IMR-90 (cell line): ENCODE data around the gene ADAM23. TPM values are rescaled to one million over a fixed set of nuclear protein-coding genes. Genes with fewer than 3 reads are reported as not detected.

Experiments used
- ATAC-seq: fragments of 200-7000 bp; cut with Tn5 transposase; 2 replicates; pipeline ENCODE4 v1.9.1; 2020; ENCODE audit warnings: low read depth, mild to moderate bottlenecking, moderate library complexity
- BruUV-seq: library from RNA; stranded (reverse); fragments of 400-500 nt; replicated peaks from 2 replicates; lab custom pipeline; 2021; lab: Mats Ljungman, UMichigan
- CTCF ChIA-PET: fragments of 300-600 bp; formaldehyde crosslinking; extraction: SDS; loops from one replicate; lab custom pipeline; 2021; ENCODE audit warnings: antibody characterized with exemption; lab: Yijun Ruan, JAX
- POLR2A ChIA-PET: fragments of 300-600 bp; sonication (Branson Sonifier 250); formaldehyde crosslinking; loops from one replicate; lab custom pipeline; 2022; ENCODE audit warnings: antibody characterized with exemption; ENCODE audit not compliant: unreplicated experiment; lab: Charles Lee
- DNase-seq: peaks from one replicate; pipeline ENCODE4 v3.0.0; 2013
- H2AFZ ChIP-seq: replicated peaks from 2 replicates; pipeline ENCODE3; 2013; ENCODE audit warnings: low read length, mild to moderate bottlenecking; ENCODE audit not compliant: poor library complexity
- H2AK5ac ChIP-seq: 2 replicates; pipeline ENCODE4 v1.6.1; 2013; ENCODE audit warnings: low read depth, low read length, inconsistent platforms
- H2AK9ac ChIP-seq: replicated peaks from 2 replicates; pipeline ENCODE3; 2013; ENCODE audit warnings: mild to moderate bottlenecking, low read depth, low read length, moderate library complexity; ENCODE audit not compliant: poor library complexity
- H2BK120ac ChIP-seq: 2 replicates; pipeline ENCODE4 v1.6.1; 2013; ENCODE audit warnings: low read depth, low read length, inconsistent platforms
- H2BK15ac ChIP-seq: 3 replicates; pipeline ENCODE4 v1.6.1; 2013; ENCODE audit warnings: low read depth, low read length, inconsistent platforms
- H2BK20ac ChIP-seq: 2 replicates; pipeline ENCODE4 v1.6.1; 2013; ENCODE audit warnings: low read depth, mild to moderate bottlenecking, inconsistent platforms, low read length, moderate library complexity
- H2BK5ac ChIP-seq: 2 replicates; pipeline ENCODE4 v1.6.1; 2013; ENCODE audit warnings: mild to moderate bottlenecking, low read depth, low read length, inconsistent platforms; ENCODE audit not compliant: poor library complexity, severe bottlenecking
- H3K14ac ChIP-seq: replicated peaks from 2 replicates; pipeline ENCODE4 v1.6.1; 2013; ENCODE audit warnings: low read depth, low read length, inconsistent platforms
- H3K18ac ChIP-seq: 2 replicates; pipeline ENCODE4 v1.6.1; 2013; ENCODE audit warnings: low read depth, low read length, control low read depth
- H3K23ac ChIP-seq: 2 replicates; pipeline ENCODE4 v1.6.1; 2013; ENCODE audit warnings: low read depth, low read length, inconsistent platforms
- H3K27ac ChIP-seq: 2 replicates; pipeline ENCODE4 v1.5.1; 2013; ENCODE audit warnings: mild to moderate bottlenecking, control low read depth, low read length; ENCODE audit not compliant: insufficient read depth
- H3K27me3 ChIP-seq: 2 replicates; pipeline ENCODE4 v1.6.1; 2013; ENCODE audit warnings: low read length; ENCODE audit not compliant: control insufficient read depth, insufficient read depth
- H3K36me3 ChIP-seq: 2 replicates; pipeline ENCODE4 v1.6.1; 2013; ENCODE audit warnings: low read length, mixed read lengths; ENCODE audit not compliant: control insufficient read depth, insufficient read depth
- H3K4ac ChIP-seq: 2 replicates; pipeline ENCODE4 v1.6.1; 2013; ENCODE audit warnings: low read depth, low read length, inconsistent platforms
- H3K4me1 ChIP-seq: 2 replicates; pipeline ENCODE4 v1.6.1; 2013; ENCODE audit warnings: low read length, mixed read lengths; ENCODE audit not compliant: control insufficient read depth, insufficient read depth
- H3K4me2 ChIP-seq: 2 replicates; pipeline ENCODE4 v1.6.1; 2013; ENCODE audit warnings: low read depth, mild to moderate bottlenecking, control low read depth, low read length, moderate library complexity
- H3K4me3 ChIP-seq: 2 replicates; pipeline ENCODE4 v1.5.1; 2013; ENCODE audit warnings: low read depth, mild to moderate bottlenecking, control low read depth, low read length, moderate library complexity; ENCODE audit not compliant: insufficient read depth
- H3K56ac ChIP-seq: 2 replicates; pipeline ENCODE4 v1.6.1; 2013; ENCODE audit warnings: low read length, inconsistent platforms; ENCODE audit not compliant: insufficient read depth; ENCODE audit errors: extremely low read depth
- H3K79me1 ChIP-seq, 2 experiments: 2 replicates each; pipeline ENCODE4 v1.6.1; 2013; ENCODE audit warnings: low read length in 2 of 2, inconsistent platforms in 1 of 2, low read depth in 1 of 2
- H3K9ac ChIP-seq: 2 replicates; pipeline ENCODE4 v1.6.1; 2013; ENCODE audit warnings: low read depth, low read length, control low read depth
- H3K9me1 ChIP-seq: 2 replicates; pipeline ENCODE4 v1.6.1; 2013; ENCODE audit warnings: low read length, inconsistent platforms; ENCODE audit not compliant: insufficient read depth
- H3K9me3 ChIP-seq: 2 replicates; pipeline ENCODE4 v1.6.1; 2013; ENCODE audit warnings: low read length; ENCODE audit not compliant: control insufficient read depth, insufficient read depth
- H4K20me1 ChIP-seq: 2 replicates; pipeline ENCODE4 v1.6.1; 2013; ENCODE audit warnings: low read length, inconsistent platforms; ENCODE audit not compliant: insufficient read depth
- H4K5ac ChIP-seq: 2 replicates; pipeline ENCODE4 v1.6.1; 2013; ENCODE audit warnings: mild to moderate bottlenecking, low read depth, low read length, control low read depth
- H4K8ac ChIP-seq, 2 experiments: 2 replicates each; pipeline ENCODE4 v1.6.1; 2013; ENCODE audit warnings: low read depth in 2 of 2, low read length in 2 of 2, control low read depth in 1 of 2, inconsistent platforms in 1 of 2
- H4K91ac ChIP-seq: 2 replicates; pipeline ENCODE4 v1.6.1; 2013; ENCODE audit warnings: low read depth, low read length, inconsistent platforms; ENCODE audit not compliant: insufficient read depth
- BHLHE40 ChIP-seq: fragments of 150-350 bp; IDR thresholded peaks from 2 replicates; pipeline ENCODE4 v1.6.1; 2016; ENCODE audit warnings: mild to moderate bottlenecking, low read depth, low read length
- CEBPB ChIP-seq: IDR thresholded peaks from 2 replicates; pipeline ENCODE4 v1.6.1; 2012; ENCODE audit warnings: low read depth, low read length, improper control_type of control experiment
- CHD1 ChIP-seq: IDR thresholded peaks from 2 replicates; pipeline ENCODE4 v1.6.1; 2012; ENCODE audit warnings: low read depth, low read length, improper control_type of control experiment
- FOS ChIP-seq: fragments of 150-350 bp; IDR thresholded peaks from 2 replicates; pipeline ENCODE4 v1.6.1; 2016; ENCODE audit warnings: low read depth, low read length
- MAFK ChIP-seq: IDR thresholded peaks from 2 replicates; pipeline ENCODE4 v1.6.1; 2012; ENCODE audit warnings: low read depth, low read length, improper control_type of control experiment
- MAZ ChIP-seq: IDR thresholded peaks from 2 replicates; pipeline ENCODE4 v1.6.1; 2012; ENCODE audit warnings: low read depth, mild to moderate bottlenecking, low read length, improper control_type of control experiment, moderate library complexity, borderline replicate concordance
- MXI1 ChIP-seq: IDR thresholded peaks from 2 replicates; pipeline ENCODE4 v1.6.1; 2012; ENCODE audit warnings: low read depth, mild to moderate bottlenecking, low read length, moderate library complexity, borderline replicate concordance
- NFE2L2 ChIP-seq: fragments of 150-350 bp; IDR thresholded peaks from 2 replicates; pipeline ENCODE4 v1.6.1; 2016; ENCODE audit warnings: low read depth, mild to moderate bottlenecking, low read length
- POLR2A ChIP-seq: IDR thresholded peaks from 2 replicates; pipeline ENCODE4 v1.6.1; 2012; ENCODE audit warnings: mild to moderate bottlenecking, low read depth, low read length
- RAD21 ChIP-seq: IDR thresholded peaks from 2 replicates; pipeline ENCODE4 v1.6.1; 2012; ENCODE audit warnings: low read length, improper control_type of control experiment
- RCOR1 ChIP-seq: IDR thresholded peaks from 2 replicates; pipeline ENCODE4 v1.6.1; 2012; ENCODE audit warnings: mild to moderate bottlenecking, low read length, improper control_type of control experiment; ENCODE audit not compliant: insufficient replicate concordance
- RFX5 ChIP-seq: IDR thresholded peaks from 2 replicates; pipeline ENCODE4 v1.8.0; 2012; ENCODE audit warnings: low read depth, mild to moderate bottlenecking, low read length, moderate library complexity
- SMC3 ChIP-seq: fragments of 150-350 bp; IDR thresholded peaks from 2 replicates; pipeline ENCODE4 v1.6.1; 2016; ENCODE audit warnings: low read depth, mild to moderate bottlenecking, antibody characterized with exemption, low read length, moderate library complexity
- WGBS, 2 experiments: methylation state at CpG; one replicate each; pipeline versions ENCODE4 v1.1.5 to v1.1.7; 2013; ENCODE audit warnings: missing lambda C conversion rate in 2 of 2; ENCODE audit not compliant: insufficient read length in 1 of 2; ENCODE audit errors: extremely low coverage in 2 of 2; 5-methylcytosine and 5-hydroxymethylcytosine counted together
- dilution Hi-C: fragments of 300-500 bp; cut with HindIII; formaldehyde crosslinking; loops from one replicate; pipeline ENCODE4 v1.14.3; 2018; ENCODE audit warnings: low sequenced_read_pairs; ENCODE audit not compliant: unreplicated experiment
- in situ Hi-C: fragments of 300-500 bp; cut with MboI; formaldehyde crosslinking; loops from 3 replicates; pipeline ENCODE4 v1.14.3; 2019; ENCODE audit warnings: low sequenced_read_pairs, inconsistent platforms, mixed read lengths
- intact Hi-C: fragments of 100-400 bp; cut with micrococcal nuclease; formaldehyde crosslinking; loops from 2 replicates; pipeline ENCODE4 v1.10.0; 2022
- polyA plus RNA-seq, 3 experiments: library from polyadenylated mRNA; depleted of rRNA; stranded (reverse); fragments of >200 nt; gene quantifications; 2 replicates each; pipeline ENCODE4 v1.2.3, GENCODE V29; 2012; ENCODE audit warnings: low replicate concordance in 1 of 3
- total RNA-seq: library from RNA; depleted of rRNA; stranded (reverse); fragments of >200 nt; gene quantifications from 2 replicates; pipeline ENCODE4 v1.2.3, GENCODE V29; 2012
- TF ChIP-seq, protein P1 (sequence below): fragments of 150-350 bp; IDR thresholded peaks from 2 replicates; pipeline ENCODE4 v1.6.1; 2017; ENCODE audit warnings: mild to moderate bottlenecking, antibody characterized with exemption, low read length, low read depth
- TF ChIP-seq, protein P2 (sequence below): fragments of 150-350 bp; IDR thresholded peaks from 2 replicates; pipeline ENCODE4 v1.6.1; 2016; ENCODE audit warnings: low read depth, mild to moderate bottlenecking, low read length, moderate library complexity, borderline replicate concordance
- TF ChIP-seq, protein P3 (sequence below): conservative IDR thresholded peaks from 2 replicates; pipeline ENCODE4 v1.5.1; 2012; ENCODE audit warnings: mild to moderate bottlenecking, low read depth, low read length, improper control_type of control experiment

ADAM23 gene
- total and polyA plus RNA-seq, 2 of the 4 experiments (the other 2 are of a cell fraction), result 2.9 to 10.3 TPM

DNA sequence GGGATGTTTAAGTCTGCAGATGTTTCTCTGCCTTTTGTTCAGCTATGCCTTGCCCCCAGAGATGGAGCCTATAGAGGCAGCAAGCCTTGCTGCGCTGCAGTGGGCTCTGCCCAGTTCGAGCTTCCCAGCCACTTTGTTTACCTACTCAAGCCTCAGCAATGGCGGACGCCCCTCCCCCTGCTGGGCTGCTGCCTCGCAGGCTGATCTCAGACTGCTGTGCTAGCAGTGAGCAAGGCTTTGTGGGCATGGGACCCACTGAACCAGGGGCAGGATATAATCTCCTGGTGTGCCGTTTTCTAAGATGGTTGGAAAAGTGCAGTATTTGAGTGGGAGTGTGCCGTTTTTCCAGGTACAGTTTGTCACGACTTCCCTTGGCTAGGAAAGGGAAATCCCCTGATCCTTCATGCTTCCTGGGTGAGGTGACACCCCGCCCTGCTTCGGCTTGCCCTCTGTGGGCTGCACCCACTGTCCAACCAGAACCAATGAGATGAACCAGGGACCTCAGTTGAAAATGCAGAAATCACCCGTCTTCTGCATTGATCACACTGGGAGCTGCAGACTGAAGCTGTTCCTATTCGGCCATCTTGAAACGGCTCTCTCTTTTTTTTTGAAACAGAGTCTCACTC is 27.6 kb upstream of the ADAM23 start:
- Histone ChIP-seq H3K79me1 (no peaks in the 10 kb centered on the region), H3K4ac (no peak overlapping the region), H2BK120ac (no peak overlapping the region), H2BK15ac (no peak overlapping the region), H3K23ac (no peak overlapping the region), H3K4me2 (no peak overlapping the region), H2BK20ac (no peak overlapping the region), H3K27ac (no peak overlapping the region), H4K20me1 (no peaks in the 10 kb centered on the region), H3K56ac (no peak overlapping the region), H2BK5ac (no peak overlapping the region), H2AK5ac (no peak overlapping the region), H2AK9ac (no peak overlapping the region), H3K14ac (no peak overlapping the region), H3K36me3 (no peaks in the 10 kb centered on the region), H3K27me3 (no peaks in the 10 kb centered on the region), H2AFZ (no peak overlapping the region), H4K5ac (no peak overlapping the region), H3K9me3 (no peaks in the 10 kb centered on the region), H3K4me1 (no peaks in the 10 kb centered on the region), H3K9ac (no peak overlapping the region), H3K18ac (no peak overlapping the region), H4K91ac (no peak overlapping the region), H3K4me3 (no peak overlapping the region), H4K8ac (no peak overlapping the region), H3K9me1 (no peaks in the 10 kb centered on the region)
- ChIA-PET POLR2A (no interaction called here), CTCF (no interaction called here)
- BruUV-seq, result no TSS peak
- TF ChIP-seq CHD1, result no peak
- TF ChIP-seq SMC3, result no peak
- no peak for TF ChIP-seq RAD21
- TF ChIP-seq BHLHE40, result no peak
- no peak for TF ChIP-seq MAFK
- no peak for TF ChIP-seq CEBPB
- TF ChIP-seq, protein P1, sequence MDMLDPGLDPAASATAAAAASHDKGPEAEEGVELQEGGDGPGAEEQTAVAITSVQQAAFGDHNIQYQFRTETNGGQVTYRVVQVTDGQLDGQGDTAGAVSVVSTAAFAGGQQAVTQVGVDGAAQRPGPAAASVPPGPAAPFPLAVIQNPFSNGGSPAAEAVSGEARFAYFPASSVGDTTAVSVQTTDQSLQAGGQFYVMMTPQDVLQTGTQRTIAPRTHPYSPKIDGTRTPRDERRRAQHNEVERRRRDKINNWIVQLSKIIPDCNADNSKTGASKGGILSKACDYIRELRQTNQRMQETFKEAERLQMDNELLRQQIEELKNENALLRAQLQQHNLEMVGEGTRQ, result no peak
- TF ChIP-seq NFE2L2, result no peak
- no peak for TF ChIP-seq RFX5
- no peak for TF ChIP-seq MXI1
- no peak for TF ChIP-seq POLR2A
- TF ChIP-seq RCOR1, result no peak
- TF ChIP-seq, protein P2, sequence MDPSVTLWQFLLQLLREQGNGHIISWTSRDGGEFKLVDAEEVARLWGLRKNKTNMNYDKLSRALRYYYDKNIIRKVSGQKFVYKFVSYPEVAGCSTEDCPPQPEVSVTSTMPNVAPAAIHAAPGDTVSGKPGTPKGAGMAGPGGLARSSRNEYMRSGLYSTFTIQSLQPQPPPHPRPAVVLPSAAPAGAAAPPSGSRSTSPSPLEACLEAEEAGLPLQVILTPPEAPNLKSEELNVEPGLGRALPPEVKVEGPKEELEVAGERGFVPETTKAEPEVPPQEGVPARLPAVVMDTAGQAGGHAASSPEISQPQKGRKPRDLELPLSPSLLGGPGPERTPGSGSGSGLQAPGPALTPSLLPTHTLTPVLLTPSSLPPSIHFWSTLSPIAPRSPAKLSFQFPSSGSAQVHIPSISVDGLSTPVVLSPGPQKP, result no peak
- TF ChIP-seq, protein P3, sequence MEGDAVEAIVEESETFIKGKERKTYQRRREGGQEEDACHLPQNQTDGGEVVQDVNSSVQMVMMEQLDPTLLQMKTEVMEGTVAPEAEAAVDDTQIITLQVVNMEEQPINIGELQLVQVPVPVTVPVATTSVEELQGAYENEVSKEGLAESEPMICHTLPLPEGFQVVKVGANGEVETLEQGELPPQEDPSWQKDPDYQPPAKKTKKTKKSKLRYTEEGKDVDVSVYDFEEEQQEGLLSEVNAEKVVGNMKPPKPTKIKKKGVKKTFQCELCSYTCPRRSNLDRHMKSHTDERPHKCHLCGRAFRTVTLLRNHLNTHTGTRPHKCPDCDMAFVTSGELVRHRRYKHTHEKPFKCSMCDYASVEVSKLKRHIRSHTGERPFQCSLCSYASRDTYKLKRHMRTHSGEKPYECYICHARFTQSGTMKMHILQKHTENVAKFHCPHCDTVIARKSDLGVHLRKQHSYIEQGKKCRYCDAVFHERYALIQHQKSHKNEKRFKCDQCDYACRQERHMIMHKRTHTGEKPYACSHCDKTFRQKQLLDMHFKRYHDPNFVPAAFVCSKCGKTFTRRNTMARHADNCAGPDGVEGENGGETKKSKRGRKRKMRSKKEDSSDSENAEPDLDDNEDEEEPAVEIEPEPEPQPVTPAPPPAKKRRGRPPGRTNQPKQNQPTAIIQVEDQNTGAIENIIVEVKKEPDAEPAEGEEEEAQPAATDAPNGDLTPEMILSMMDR, result no peak
- no peak for TF ChIP-seq FOS
- TF ChIP-seq MAZ, result no peak
- intact Hi-C loops (no loop called here), dilution Hi-C loops (no loop called here), in situ Hi-C loops (no loop called here)
- ATAC-seq, result no peak
- no peak for DNase-seq
- WGBS, 2 experiments, result 56% methylated on average over 6 of the region's 13 CpGs; no CpG with 5 or more reads in 1 of the 2 experiments
